BE2C (cell line): Measurements from ENCODE around the gene C6orf141.

Experiments used
- DNase-seq: peaks from one replicate; pipeline ENCODE4 v3.0.0-alpha.2; 2020
- H3K27me3 ChIP-seq: fragments of 250-450 bp; sonication (Bioruptor Pico); 2 replicates; pipeline ENCODE4 v1.5.1; 2020; ENCODE audit warnings: mild to moderate bottlenecking
- H3K36me3 ChIP-seq: fragments of 250-450 bp; sonication (Bioruptor Pico); 2 replicates; pipeline ENCODE4 v1.5.1; 2020; ENCODE audit warnings: mild to moderate bottlenecking
- H3K4me1 ChIP-seq: fragments of 250-450 bp; sonication (Bioruptor Pico); 2 replicates; pipeline ENCODE4 v1.5.1; 2020
- H3K4me3 ChIP-seq: 2 replicates; pipeline ENCODE4 v1.5.1; 2011; ENCODE audit warnings: low read depth, low read length
- H3K9me3 ChIP-seq: fragments of 250-450 bp; sonication (Bioruptor Pico); 2 replicates; pipeline ENCODE4 v1.5.1; 2020
- TF ChIP-seq, protein P1 (sequence below): IDR thresholded peaks from 2 replicates; pipeline ENCODE4 v1.5.1; 2012; ENCODE audit warnings: mild to moderate bottlenecking, low read depth, low read length

C6orf141 gene

DNA sequence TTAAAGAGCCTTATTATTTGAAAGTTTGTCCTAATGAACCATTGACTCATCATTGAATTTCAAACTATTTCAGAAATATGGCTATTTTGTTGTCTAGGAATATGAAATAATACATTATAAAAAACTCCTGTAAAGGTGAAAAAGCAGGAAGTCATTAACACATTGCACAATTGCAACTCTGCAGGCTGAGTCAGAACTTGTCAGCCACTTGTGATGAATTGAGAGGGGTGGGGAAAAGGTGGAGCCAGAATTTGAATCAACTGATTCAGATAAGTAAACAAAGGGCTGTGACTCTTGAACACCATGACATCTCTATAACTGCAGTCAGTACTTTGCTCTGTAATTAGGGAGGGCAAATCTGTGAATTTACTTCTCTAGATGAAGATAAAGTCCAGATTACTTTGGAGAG, 6.0 kb downstream of the C6orf141 start:
- H3K4me3 ChIP-seq, result no peak overlapping the region
- H3K27me3 ChIP-seq, result peaks cover 3% of the 10 kb centered on the region
- no peak for DNase-seq

GRCh38 chr6:49557177-49557576, 6.7 kb downstream of the C6orf141 start:
- Histone ChIP-seq H3K36me3 (no peaks in the 10 kb centered on the region), H3K27me3 (no peaks in the 10 kb centered on the region), H3K4me3 (no peak overlapping the region), H3K9me3 (no peaks in the 10 kb centered on the region), H3K4me1 (no peaks in the 10 kb centered on the region)
- TF ChIP-seq, protein P1, sequence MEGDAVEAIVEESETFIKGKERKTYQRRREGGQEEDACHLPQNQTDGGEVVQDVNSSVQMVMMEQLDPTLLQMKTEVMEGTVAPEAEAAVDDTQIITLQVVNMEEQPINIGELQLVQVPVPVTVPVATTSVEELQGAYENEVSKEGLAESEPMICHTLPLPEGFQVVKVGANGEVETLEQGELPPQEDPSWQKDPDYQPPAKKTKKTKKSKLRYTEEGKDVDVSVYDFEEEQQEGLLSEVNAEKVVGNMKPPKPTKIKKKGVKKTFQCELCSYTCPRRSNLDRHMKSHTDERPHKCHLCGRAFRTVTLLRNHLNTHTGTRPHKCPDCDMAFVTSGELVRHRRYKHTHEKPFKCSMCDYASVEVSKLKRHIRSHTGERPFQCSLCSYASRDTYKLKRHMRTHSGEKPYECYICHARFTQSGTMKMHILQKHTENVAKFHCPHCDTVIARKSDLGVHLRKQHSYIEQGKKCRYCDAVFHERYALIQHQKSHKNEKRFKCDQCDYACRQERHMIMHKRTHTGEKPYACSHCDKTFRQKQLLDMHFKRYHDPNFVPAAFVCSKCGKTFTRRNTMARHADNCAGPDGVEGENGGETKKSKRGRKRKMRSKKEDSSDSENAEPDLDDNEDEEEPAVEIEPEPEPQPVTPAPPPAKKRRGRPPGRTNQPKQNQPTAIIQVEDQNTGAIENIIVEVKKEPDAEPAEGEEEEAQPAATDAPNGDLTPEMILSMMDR, result no peak
- no peak for DNase-seq

More for the DNA sequence above, 6.0 kb downstream of the C6orf141 start:
- H3K36me3 ChIP-seq, result no peaks in the 10 kb centered on the region
- H3K9me3 ChIP-seq, result no peaks in the 10 kb centered on the region
- TF ChIP-seq, protein P1, result no peak
- H3K4me1 ChIP-seq, result no peaks in the 10 kb centered on the region

DNA sequence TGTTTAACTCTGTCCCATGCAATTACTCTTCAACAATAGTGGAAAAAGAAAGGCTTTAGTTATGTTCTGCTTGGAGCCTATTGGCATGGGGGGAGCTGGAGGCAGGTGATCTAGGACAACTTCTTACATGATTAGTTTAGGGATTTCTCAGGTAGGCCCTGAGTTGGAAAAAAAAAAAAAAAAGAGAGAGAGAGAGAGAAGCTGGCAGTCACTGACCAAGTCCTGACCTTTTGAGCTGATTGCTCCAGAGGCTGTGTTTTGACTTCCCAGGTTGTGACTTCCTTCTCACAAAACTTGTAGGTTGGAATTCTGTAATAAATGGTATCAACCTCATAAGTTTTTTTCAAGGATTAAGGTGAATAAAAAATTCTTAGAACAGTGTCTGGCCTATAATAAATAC, 7.8 kb downstream of the C6orf141 start:
- TF ChIP-seq, protein P1, result no peak
- Histone ChIP-seq H3K27me3 (no peaks in the 10 kb centered on the region), H3K9me3 (no peaks in the 10 kb centered on the region), H3K4me3 (no peak overlapping the region), H3K4me1 (no peaks in the 10 kb centered on the region), H3K36me3 (no peaks in the 10 kb centered on the region)
- DNase-seq, result no peak

- H3K4me3 ChIP-seq, result no peak overlapping the region
- H3K4me1 ChIP-seq, result peaks cover 4% of the 10 kb centered on the region; the same call in 1 of the 2 replicates
- no peaks in the 10 kb centered on the region for H3K36me3 ChIP-seq
- H3K27me3 ChIP-seq, result no peaks in the 10 kb centered on the region
- DNase-seq, result peak; percentile 18
- no peaks in the 10 kb centered on the region for H3K9me3 ChIP-seq
- TF ChIP-seq, protein P1, result no peak
Measured at GRCh38 chr6:49563006-49563886, 12.8 kb downstream of the C6orf141 start.

DNA sequence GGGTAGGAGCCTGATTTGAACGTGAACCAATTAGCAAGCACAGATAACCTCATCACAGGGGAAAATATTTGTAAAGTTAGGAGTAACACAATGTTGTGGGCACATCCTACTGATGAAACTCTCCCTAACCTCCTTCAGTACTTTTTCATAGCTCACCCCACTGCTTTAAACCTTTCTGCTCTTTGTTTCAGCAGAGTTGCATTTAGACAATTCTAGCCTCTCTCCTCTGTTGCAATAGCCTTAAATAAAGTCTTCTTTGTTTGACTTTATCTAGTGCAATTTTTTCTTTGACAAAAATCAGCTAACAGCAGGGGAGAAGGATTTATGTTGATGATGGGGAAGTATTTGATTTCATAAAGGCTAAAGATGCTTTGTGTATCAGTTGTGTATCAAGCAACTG, 14.1 kb downstream of the C6orf141 start:
- TF ChIP-seq, protein P1, result no peak
- no peaks in the 10 kb centered on the region for H3K36me3 ChIP-seq
- H3K27me3 ChIP-seq, result no peaks in the 10 kb centered on the region
- H3K9me3 ChIP-seq, result no peaks in the 10 kb centered on the region
- H3K4me1 ChIP-seq, result peaks cover 4% of the 10 kb centered on the region; the same call in 1 of the 2 replicates
- no peak overlapping the region for H3K4me3 ChIP-seq
- no peak for DNase-seq

GRCh38 chr6:49565261-49565660, 14.8 kb downstream of the C6orf141 start:
- Histone ChIP-seq H3K36me3 (no peaks in the 10 kb centered on the region), H3K9me3 (no peaks in the 10 kb centered on the region)
- no peak for DNase-seq

More at GRCh38 chr6:49565261-49565660, 14.8 kb downstream of the C6orf141 start:
- H3K4me3 ChIP-seq, result no peak overlapping the region
- TF ChIP-seq, protein P1, result no peak
- H3K4me1 ChIP-seq, result peaks cover 5% of the 10 kb centered on the region
- H3K27me3 ChIP-seq, result no peaks in the 10 kb centered on the region
